ENCODE results near the gene ATAD3A.
A peak's percentile ranks its signal among the peaks of the same experiment; 100 is the strongest.
"Not testable (repeated sequence)": the region's sequence is repeated elsewhere in the genome, so short reads cannot be mapped to it uniquely, and the experiment has no call there.

The ATAD3A gene
- long read RNA-seq, transcript ATAD3A-203 (16 exons, 2,492 nt), result major isoform, 17 of 54 reads
- long read RNA-seq, transcript ATAD3A-201 (16 exons, 2,330 nt), result minor isoform, 6 of 54 reads
- long read RNA-seq, partial matches to known transcripts, result 24 of 54 reads
- long read RNA-seq, other reads (novel, unspliced or antisense), result 7 of 54 reads

DNA sequence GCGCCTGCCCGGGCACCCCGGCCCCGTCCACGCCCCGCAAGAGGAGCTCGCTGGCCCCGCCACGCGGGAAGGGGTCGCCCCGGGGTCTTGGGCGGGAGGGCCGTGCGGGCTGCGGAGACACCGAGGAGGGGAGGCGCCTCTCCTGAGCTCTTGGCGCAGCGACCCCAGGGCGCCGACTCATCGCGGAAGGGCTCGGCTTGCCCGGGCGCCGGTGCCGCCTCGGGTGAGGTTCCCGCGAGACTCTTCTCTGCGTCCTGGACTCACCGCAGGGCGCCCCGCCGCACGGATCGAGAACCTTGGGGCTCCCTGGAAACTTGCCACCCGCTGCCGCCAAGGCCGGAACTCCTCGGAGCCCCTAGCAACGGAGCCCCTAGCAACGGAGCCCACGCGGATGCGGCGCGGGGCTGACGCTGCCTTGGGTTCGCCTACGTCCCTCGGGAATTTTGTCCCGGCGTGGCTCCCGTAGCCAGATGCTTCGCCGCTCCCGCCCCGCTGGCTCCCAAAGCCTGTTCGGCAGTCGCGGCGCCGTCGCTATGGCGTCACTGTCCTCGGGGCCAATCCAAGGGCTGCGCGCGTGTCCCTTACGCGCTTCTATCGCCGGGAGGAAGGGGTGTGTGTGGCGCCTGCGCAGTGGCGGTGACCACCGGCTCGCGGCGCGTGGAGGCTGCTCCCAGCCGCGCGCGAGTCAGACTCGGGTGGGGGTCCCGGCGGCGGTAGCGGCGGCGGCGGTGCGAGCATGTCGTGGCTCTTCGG is at the start of gene ATAD3A:
Gene ATAD3A, plus strand, starts transcription at position 630 of the 753 bp plus-strand sequence. Its CDS starts 107 bp downstream, at position 737.
- DNase-seq (ENCODE audit: low read depth in 1 of 2, low spot score in 1 of 2), result peak; percentile 96 to 98
- Histone ChIP-seq H3K4me3 (replicated peaks; ENCODE audit: insufficient read depth, low read length) (peak within 1 kb of the TSS; percentile 76), H3K27ac (replicated peaks) (peak within 1 kb of the TSS; percentile 99), H3K27me3 (ENCODE audit: insufficient read depth, poor library complexity, severe bottlenecking) (no peaks in the 10 kb centered on the region)
- TF ChIP-seq, protein P1, sequence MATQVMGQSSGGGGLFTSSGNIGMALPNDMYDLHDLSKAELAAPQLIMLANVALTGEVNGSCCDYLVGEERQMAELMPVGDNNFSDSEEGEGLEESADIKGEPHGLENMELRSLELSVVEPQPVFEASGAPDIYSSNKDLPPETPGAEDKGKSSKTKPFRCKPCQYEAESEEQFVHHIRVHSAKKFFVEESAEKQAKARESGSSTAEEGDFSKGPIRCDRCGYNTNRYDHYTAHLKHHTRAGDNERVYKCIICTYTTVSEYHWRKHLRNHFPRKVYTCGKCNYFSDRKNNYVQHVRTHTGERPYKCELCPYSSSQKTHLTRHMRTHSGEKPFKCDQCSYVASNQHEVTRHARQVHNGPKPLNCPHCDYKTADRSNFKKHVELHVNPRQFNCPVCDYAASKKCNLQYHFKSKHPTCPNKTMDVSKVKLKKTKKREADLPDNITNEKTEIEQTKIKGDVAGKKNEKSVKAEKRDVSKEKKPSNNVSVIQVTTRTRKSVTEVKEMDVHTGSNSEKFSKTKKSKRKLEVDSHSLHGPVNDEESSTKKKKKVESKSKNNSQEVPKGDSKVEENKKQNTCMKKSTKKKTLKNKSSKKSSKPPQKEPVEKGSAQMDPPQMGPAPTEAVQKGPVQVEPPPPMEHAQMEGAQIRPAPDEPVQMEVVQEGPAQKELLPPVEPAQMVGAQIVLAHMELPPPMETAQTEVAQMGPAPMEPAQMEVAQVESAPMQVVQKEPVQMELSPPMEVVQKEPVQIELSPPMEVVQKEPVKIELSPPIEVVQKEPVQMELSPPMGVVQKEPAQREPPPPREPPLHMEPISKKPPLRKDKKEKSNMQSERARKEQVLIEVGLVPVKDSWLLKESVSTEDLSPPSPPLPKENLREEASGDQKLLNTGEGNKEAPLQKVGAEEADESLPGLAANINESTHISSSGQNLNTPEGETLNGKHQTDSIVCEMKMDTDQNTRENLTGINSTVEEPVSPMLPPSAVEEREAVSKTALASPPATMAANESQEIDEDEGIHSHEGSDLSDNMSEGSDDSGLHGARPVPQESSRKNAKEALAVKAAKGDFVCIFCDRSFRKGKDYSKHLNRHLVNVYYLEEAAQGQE (IDR thresholded peaks at IDR 0.05; ENCODE audit: insufficient replicate concordance, low read depth), result no peak
- TF ChIP-seq, protein P2, sequence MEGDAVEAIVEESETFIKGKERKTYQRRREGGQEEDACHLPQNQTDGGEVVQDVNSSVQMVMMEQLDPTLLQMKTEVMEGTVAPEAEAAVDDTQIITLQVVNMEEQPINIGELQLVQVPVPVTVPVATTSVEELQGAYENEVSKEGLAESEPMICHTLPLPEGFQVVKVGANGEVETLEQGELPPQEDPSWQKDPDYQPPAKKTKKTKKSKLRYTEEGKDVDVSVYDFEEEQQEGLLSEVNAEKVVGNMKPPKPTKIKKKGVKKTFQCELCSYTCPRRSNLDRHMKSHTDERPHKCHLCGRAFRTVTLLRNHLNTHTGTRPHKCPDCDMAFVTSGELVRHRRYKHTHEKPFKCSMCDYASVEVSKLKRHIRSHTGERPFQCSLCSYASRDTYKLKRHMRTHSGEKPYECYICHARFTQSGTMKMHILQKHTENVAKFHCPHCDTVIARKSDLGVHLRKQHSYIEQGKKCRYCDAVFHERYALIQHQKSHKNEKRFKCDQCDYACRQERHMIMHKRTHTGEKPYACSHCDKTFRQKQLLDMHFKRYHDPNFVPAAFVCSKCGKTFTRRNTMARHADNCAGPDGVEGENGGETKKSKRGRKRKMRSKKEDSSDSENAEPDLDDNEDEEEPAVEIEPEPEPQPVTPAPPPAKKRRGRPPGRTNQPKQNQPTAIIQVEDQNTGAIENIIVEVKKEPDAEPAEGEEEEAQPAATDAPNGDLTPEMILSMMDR (IDR thresholded peaks at IDR 0.05; ENCODE audit: insufficient read depth, low read length), result no peak
- TF ChIP-seq POLR2AphosphoS5 (IDR thresholded peaks at IDR 0.05; ENCODE audit: low read depth) (peak; percentile 82), GABPA (IDR thresholded peaks at IDR 0.05; ENCODE audit: low read depth) (no peak), SPI1 (IDR thresholded peaks at IDR 0.05; ENCODE audit: borderline replicate concordance, low read depth) (no peak)

DNA sequence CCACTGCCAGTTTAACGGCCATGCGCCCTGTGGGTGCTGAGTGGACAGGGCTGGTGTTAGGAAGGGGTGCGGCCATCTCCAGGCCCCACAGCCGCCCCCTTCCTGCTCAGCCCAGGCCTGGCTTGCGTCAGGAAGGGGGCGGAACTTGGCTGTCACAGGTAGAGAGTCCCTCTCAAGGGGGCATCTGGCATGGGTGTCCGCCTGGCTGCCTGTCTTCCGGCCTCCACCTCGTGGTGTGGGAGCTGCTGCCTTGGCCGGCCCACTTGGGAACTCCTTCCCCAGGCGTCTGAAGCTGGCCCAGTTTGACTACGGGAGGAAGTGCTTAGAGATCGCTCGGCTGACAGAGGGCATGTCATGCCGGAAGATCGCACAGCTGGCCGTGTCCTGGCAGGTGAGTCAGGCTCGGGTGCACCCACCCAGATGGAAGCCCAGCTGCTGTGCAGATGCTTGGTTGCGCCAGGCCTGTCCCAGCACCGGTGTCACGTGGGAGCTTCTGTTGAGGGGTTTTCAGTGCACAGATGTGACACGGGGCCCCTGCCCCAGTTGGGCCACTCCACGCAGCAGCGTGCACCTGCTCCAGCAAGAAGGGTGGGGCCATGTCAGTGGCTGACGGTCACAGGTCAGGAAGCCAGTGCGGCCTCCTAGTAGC is 49.5 kb upstream of the ATAD3A start:
- TF ChIP-seq, protein P2 (IDR thresholded peaks at IDR 0.05; ENCODE audit: insufficient read depth, low read length), result no peak
- peak; percentile 5; the same call in 1 of the 2 replicates for TF ChIP-seq SPI1 (IDR thresholded peaks at IDR 0.05; ENCODE audit: borderline replicate concordance, low read depth)
- DNase-seq (ENCODE audit: low read depth in 1 of 2, low spot score in 1 of 2), result no peak
- Histone ChIP-seq H3K27ac (replicated peaks) (no peak overlapping the region), H3K27me3 (ENCODE audit: insufficient read depth, poor library complexity, severe bottlenecking) (no peaks in the 10 kb centered on the region), H3K4me3 (replicated peaks; ENCODE audit: insufficient read depth, low read length) (no peak overlapping the region)

DNA sequence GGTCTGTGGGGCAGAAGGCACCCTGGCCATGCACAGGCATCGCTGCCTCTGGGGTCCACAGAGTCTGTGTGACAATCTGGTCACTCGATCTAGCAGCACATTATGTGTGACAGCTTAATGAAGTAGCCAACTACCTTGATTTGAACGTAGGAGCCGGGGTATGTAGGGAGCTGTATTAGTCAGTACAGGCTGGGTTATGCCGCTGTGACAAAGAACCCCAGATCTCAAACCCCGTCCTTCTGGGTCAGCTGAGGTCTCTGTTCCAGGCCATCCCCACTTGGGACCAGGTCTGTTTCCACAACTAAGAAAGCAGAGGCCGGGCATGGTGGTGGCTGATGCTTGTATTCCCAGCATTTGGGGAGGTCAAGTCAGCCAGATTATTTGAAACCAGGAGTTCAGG is 48.6 kb upstream of the ATAD3A start:
- no peak for DNase-seq (ENCODE audit: low read depth in 1 of 2, low spot score in 1 of 2)
- no peaks in the 10 kb centered on the region for H3K27me3 ChIP-seq (ENCODE audit: insufficient read depth, poor library complexity, severe bottlenecking)
- no peak overlapping the region for H3K27ac ChIP-seq (replicated peaks)
- TF ChIP-seq, protein P2 (IDR thresholded peaks at IDR 0.05; ENCODE audit: insufficient read depth, low read length), result no peak
- TF ChIP-seq GABPA (IDR thresholded peaks at IDR 0.05; ENCODE audit: low read depth) (no peak), POLR2AphosphoS5 (IDR thresholded peaks at IDR 0.05; ENCODE audit: low read depth) (no peak), SPI1 (IDR thresholded peaks at IDR 0.05; ENCODE audit: borderline replicate concordance, low read depth) (no peak)
- TF ChIP-seq, protein P1 (IDR thresholded peaks at IDR 0.05; ENCODE audit: insufficient replicate concordance, low read depth), result no peak
- H3K4me3 ChIP-seq (replicated peaks; ENCODE audit: insufficient read depth, low read length), result no peak overlapping the region

DNA sequence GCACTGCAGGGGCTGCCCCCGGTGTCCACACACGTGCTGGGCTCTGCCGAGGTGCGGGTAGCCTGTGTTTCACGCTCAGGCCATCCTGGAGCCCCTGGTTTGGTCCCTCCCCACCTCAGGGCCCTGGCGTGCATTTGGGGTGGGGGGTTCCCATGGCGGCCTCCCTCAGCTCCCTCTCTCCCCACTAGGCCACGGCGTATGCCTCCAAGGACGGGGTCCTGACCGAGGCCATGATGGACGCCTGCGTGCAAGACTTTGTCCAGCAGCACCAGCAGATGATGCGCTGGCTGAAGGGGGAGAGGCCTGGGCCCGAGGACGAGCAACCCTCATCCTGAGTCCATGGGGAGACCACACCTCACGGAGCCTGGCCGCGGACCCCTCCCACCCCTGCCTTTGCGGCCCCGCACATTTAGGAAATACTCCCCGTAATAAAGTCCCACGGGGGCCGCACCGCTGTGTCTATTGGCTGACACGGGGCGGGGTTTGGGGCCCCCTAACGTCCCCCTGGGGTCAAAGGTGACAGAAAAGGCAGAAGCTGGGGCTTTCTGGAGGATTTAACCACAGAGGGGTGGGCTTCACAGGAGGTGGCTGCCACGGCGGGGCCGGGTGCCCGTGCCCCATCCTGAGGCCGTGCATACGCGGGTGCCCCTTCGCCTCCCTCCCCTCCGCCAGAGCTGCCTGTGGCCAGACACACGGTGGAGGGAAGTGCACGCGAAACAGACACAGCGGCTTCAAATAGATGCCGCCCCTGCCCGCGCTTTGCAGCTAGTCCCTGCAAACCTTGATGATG is 43.6 kb upstream of the ATAD3A start:
- not testable (repeated sequence) for DNase-seq (ENCODE audit: low read depth in 1 of 2, low spot score in 1 of 2); H3K27me3 ChIP-seq (ENCODE audit: insufficient read depth, poor library complexity, severe bottlenecking); H3K27ac ChIP-seq (replicated peaks); H3K4me3 ChIP-seq (replicated peaks; ENCODE audit: insufficient read depth, low read length)
